A673 (cell line): ENCODE results near the gene PODXL.

Source experiments
- EZH2 ChIP-seq: fragments of 200-600 bp; sonication (generic); IDR thresholded peaks from 2 replicates; pipeline ENCODE4 v1.6.1; 2017; ENCODE audit warnings: borderline replicate concordance, low read depth, mild to moderate bottlenecking, mixed read lengths, antibody characterized with exemption, low read length; ENCODE audit not compliant: poor library complexity, severe bottlenecking
- TF ChIP-seq, protein P1 (sequence below): fragments of 300-800, 200-600 bp; sonication (generic); conservative IDR thresholded peaks from 2 replicates; pipeline ENCODE4 v1.5.1; 2017; ENCODE audit warnings: low read depth, mild to moderate bottlenecking, antibody characterized with exemption, low read length, moderate library complexity, mixed read lengths

DNA sequence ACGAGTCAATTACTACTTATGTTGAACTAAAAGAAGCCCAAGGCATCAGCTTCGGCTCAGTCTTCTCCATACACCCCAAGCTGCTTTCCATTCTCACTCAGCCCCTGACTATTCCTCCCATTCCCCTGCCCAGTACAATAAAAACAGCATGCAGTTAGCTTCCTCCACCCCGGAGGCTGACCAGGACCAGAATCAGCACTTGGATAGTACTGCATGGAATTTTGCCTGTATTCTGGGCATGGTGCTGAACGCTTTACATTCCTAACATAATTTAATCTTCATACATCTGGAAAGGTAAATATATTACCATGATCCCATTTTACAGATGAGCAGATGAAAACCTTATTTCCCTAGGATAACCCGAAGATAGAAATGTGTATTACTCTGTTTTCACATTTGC lies 7.5 kb upstream of the PODXL start:
- TF ChIP-seq, protein P1, sequence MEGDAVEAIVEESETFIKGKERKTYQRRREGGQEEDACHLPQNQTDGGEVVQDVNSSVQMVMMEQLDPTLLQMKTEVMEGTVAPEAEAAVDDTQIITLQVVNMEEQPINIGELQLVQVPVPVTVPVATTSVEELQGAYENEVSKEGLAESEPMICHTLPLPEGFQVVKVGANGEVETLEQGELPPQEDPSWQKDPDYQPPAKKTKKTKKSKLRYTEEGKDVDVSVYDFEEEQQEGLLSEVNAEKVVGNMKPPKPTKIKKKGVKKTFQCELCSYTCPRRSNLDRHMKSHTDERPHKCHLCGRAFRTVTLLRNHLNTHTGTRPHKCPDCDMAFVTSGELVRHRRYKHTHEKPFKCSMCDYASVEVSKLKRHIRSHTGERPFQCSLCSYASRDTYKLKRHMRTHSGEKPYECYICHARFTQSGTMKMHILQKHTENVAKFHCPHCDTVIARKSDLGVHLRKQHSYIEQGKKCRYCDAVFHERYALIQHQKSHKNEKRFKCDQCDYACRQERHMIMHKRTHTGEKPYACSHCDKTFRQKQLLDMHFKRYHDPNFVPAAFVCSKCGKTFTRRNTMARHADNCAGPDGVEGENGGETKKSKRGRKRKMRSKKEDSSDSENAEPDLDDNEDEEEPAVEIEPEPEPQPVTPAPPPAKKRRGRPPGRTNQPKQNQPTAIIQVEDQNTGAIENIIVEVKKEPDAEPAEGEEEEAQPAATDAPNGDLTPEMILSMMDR, result no peak
- TF ChIP-seq EZH2, result no peak
